ENCODE results near the gene DCDC2C.

The DCDC2C gene

GRCh38 chr2:3674066-3674845 is 29.1 kb upstream of the DCDC2C start:
- TF ChIP-seq CTCF (conservative IDR thresholded peaks at IDR 0.05; ENCODE audit: low read length) = no peak
- no peak overlapping the region for H3K4me3 ChIP-seq (ENCODE audit: low read length)
- DNase-seq (ENCODE audit: low read depth) = no peak

- TF ChIP-seq CTCF (conservative IDR thresholded peaks at IDR 0.05; ENCODE audit: low read length) = no peak
- no peak overlapping the region for H3K4me3 ChIP-seq (ENCODE audit: low read length)
- DNase-seq (ENCODE audit: low read depth) = no peak
These were observed 27.7 kb upstream of the DCDC2C start for GRCh38 chr2:3675687-3676086.

GRCh38 chr2:3677436-3677835 is 25.9 kb upstream of the DCDC2C start:
- no peak for TF ChIP-seq CTCF (conservative IDR thresholded peaks at IDR 0.05; ENCODE audit: low read length)
- DNase-seq (ENCODE audit: low read depth) = no peak
- no peak overlapping the region for H3K4me3 ChIP-seq (ENCODE audit: low read length)

- no peak for DNase-seq (ENCODE audit: low read depth)
- no peak for TF ChIP-seq CTCF (conservative IDR thresholded peaks at IDR 0.05; ENCODE audit: low read length)
- H3K4me3 ChIP-seq (ENCODE audit: low read length) = no peak overlapping the region
These were observed 25.2 kb upstream of the DCDC2C start for GRCh38 chr2:3678212-3678611.

- DNase-seq (ENCODE audit: low read depth) = no peak
- TF ChIP-seq CTCF (conservative IDR thresholded peaks at IDR 0.05; ENCODE audit: low read length) = no peak
- H3K4me3 ChIP-seq (ENCODE audit: low read length) = no peak overlapping the region
These were observed 24.2 kb upstream of the DCDC2C start for GRCh38 chr2:3679180-3679579.

- TF ChIP-seq CTCF (conservative IDR thresholded peaks at IDR 0.05; ENCODE audit: low read length) = no peak
- no peak overlapping the region for H3K4me3 ChIP-seq (ENCODE audit: low read length)
- DNase-seq (ENCODE audit: low read depth) = no peak
These were observed 23.6 kb upstream of the DCDC2C start for GRCh38 chr2:3679616-3680393.

All from AG10803 (cell line).